ENCODE measurements around the gene KCNN3.

The KCNN3 gene

GRCh38 chr1:154829062-154829461 is 41.0 kb downstream of the KCNN3 start:
- no peak for ATAC-seq
- TF ChIP-seq RARB (CRISPR knock-in tag; IDR thresholded peaks at IDR 0.05) (no peak), CSDC2 (CRISPR knock-in tag; IDR thresholded peaks at IDR 0.05) (no peak), SNAI2 (CRISPR knock-in tag; IDR thresholded peaks at IDR 0.05) (no peak), ESRRG (CRISPR knock-in tag; IDR thresholded peaks at IDR 0.05) (no peak), ZNF70 (CRISPR knock-in tag; IDR thresholded peaks at IDR 0.05) (no peak), ZFP30 (CRISPR knock-in tag; IDR thresholded peaks at IDR 0.05) (no peak), ZC3H10 (CRISPR knock-in tag; IDR thresholded peaks at IDR 0.05) (no peak), ZFP3 (CRISPR knock-in tag; IDR thresholded peaks at IDR 0.05) (no peak), CSRNP3 (CRISPR knock-in tag; IDR thresholded peaks at IDR 0.05) (no peak), TCF4 (CRISPR knock-in tag; IDR thresholded peaks at IDR 0.05; ENCODE audit: borderline replicate concordance) (no peak), TSHZ2 (CRISPR knock-in tag; IDR thresholded peaks at IDR 0.05) (no peak), PPARA (CRISPR knock-in tag; IDR thresholded peaks at IDR 0.05; ENCODE audit: borderline replicate concordance) (no peak), ZNF8 (CRISPR knock-in tag; IDR thresholded peaks at IDR 0.05) (no peak), OSR1 (CRISPR knock-in tag; IDR thresholded peaks at IDR 0.05) (no peak)

- ATAC-seq, result no peak
- TF ChIP-seq ZNF565 (CRISPR knock-in tag; conservative IDR thresholded peaks at IDR 0.05; ENCODE audit: low read depth) (no peak), TCF4 (CRISPR knock-in tag; IDR thresholded peaks at IDR 0.05; ENCODE audit: borderline replicate concordance) (no peak), OSR1 (CRISPR knock-in tag; IDR thresholded peaks at IDR 0.05) (no peak), ZNF70 (CRISPR knock-in tag; IDR thresholded peaks at IDR 0.05) (no peak)
Measured at GRCh38 chr1:154824179-154825000, 45.7 kb downstream of the KCNN3 start.

GRCh38 chr1:154822717-154823116 is 47.4 kb downstream of the KCNN3 start:
- ATAC-seq, result no peak
- TF ChIP-seq TSHZ2 (CRISPR knock-in tag; IDR thresholded peaks at IDR 0.05), result no peak
- no peak for TF ChIP-seq GLIS3 (CRISPR knock-in tag; IDR thresholded peaks at IDR 0.05)
- TF ChIP-seq ZNF565 (CRISPR knock-in tag; conservative IDR thresholded peaks at IDR 0.05; ENCODE audit: low read depth), result no peak
- TF ChIP-seq POU6F1 (CRISPR knock-in tag; IDR thresholded peaks at IDR 0.05; ENCODE audit: borderline replicate concordance, low read depth), result no peak
- no peak for TF ChIP-seq TCF4 (CRISPR knock-in tag; IDR thresholded peaks at IDR 0.05; ENCODE audit: borderline replicate concordance)
- no peak for TF ChIP-seq ESRRG (CRISPR knock-in tag; IDR thresholded peaks at IDR 0.05)
- no peak for TF ChIP-seq SNAI2 (CRISPR knock-in tag; IDR thresholded peaks at IDR 0.05)
- no peak for TF ChIP-seq CREB5 (CRISPR knock-in tag; IDR thresholded peaks at IDR 0.05; ENCODE audit: low read depth)
- TF ChIP-seq ZC3H10 (CRISPR knock-in tag; IDR thresholded peaks at IDR 0.05), result no peak
- TF ChIP-seq PPARA (CRISPR knock-in tag; IDR thresholded peaks at IDR 0.05; ENCODE audit: borderline replicate concordance), result no peak
- TF ChIP-seq BACH2 (CRISPR knock-in tag; IDR thresholded peaks at IDR 0.05; ENCODE audit: borderline replicate concordance), result no peak
- TF ChIP-seq ZFP30 (CRISPR knock-in tag; IDR thresholded peaks at IDR 0.05), result no peak
- TF ChIP-seq CSRNP3 (CRISPR knock-in tag; IDR thresholded peaks at IDR 0.05), result no peak

Measured in SK-N-SH treated with all-trans-retinoic acid at 6 μM for 48 hours (cell line).